ENCODE measurements around the gene RDX.

The RDX gene

DNA sequence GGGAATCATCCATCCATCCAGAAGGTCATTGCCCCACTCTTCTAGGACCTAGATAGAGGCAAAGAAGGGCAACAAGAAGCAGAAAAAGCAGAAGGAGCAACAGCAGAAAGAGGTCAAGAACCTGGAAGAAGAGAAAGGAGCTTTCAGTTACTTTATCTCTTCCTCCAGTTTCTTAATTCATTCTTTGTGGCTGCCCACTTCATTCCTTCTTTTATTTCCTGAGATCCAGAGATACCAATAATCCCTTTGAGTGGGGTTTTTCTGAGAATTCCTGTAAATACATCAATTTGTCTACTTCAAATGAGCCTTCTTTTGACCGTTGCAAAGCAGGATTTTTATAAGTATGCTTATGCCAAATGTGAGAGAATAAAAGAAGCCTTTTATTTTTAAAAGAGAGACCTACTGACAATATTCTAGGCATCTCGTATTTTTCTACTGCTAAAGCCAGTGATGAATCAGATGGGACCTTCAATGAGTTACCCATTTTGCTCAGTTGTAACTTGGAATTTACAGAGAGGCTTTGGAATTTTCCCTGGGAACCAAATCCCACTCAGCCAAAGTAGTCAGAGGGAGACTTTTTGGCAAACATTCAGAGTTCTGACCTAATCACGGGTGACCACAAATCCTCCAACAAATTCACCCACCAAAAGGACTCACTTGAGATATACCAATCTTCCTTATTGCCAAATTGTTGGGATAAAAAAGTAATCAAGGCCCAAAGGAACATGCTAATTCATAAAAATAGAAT lies 148.3 kb downstream of the RDX start:
- Histone ChIP-seq H3K9me3 (ENCODE audit: control insufficient read depth, low read length) (no peaks in the 10 kb centered on the region), H3K4me3 (ENCODE audit: insufficient read depth, low read depth, low read length) (no peak overlapping the region), H3K27me3 (ENCODE audit: control insufficient read depth, insufficient read depth, low read length, poor library complexity, severe bottlenecking) (no peaks in the 10 kb centered on the region), H3K4me1 (ENCODE audit: control insufficient read depth, insufficient read depth, low read length) (no peaks in the 10 kb centered on the region), H3K27ac (ENCODE audit: insufficient read depth, low read depth, low read length, poor library complexity, severe bottlenecking) (no peak overlapping the region), H3K36me3 (ENCODE audit: control insufficient read depth, insufficient read depth, low read length) (no peaks in the 10 kb centered on the region)
- 86 to 98% methylated on average over 2 to 3 of the region's 3 CpGs for WGBS, 2 experiments

DNA sequence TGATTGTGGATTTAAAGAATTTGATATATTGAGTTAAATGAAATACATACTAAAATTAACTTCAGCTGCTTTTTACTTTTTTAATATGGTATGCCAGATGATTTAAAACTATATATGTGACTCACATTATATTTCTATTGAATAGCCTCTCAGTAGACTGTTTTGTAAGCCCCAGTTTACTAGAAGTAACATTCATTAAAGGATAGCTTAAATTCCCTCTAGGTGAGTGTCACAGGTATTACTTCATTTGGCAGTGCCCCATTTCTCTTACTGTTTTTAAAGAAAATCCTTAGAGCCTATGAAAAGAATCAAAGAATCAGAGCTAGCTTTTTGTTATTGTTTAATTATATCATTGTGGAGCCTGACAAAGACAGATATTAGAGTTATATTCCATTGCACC lies 154.6 kb downstream of the RDX start:
- no peaks in the 10 kb centered on the region for H3K27me3 ChIP-seq (ENCODE audit: control insufficient read depth, insufficient read depth, low read length, poor library complexity, severe bottlenecking)
- H3K36me3 ChIP-seq (ENCODE audit: control insufficient read depth, insufficient read depth, low read length), result peaks cover 7% of the 10 kb centered on the region
- H3K9me3 ChIP-seq (ENCODE audit: control insufficient read depth, low read length), result no peaks in the 10 kb centered on the region
- no peak overlapping the region for H3K4me3 ChIP-seq (ENCODE audit: insufficient read depth, low read depth, low read length)
- no peaks in the 10 kb centered on the region for H3K4me1 ChIP-seq (ENCODE audit: control insufficient read depth, insufficient read depth, low read length)
- H3K27ac ChIP-seq (ENCODE audit: insufficient read depth, low read depth, low read length, poor library complexity, severe bottlenecking), result no peak overlapping the region

DNA sequence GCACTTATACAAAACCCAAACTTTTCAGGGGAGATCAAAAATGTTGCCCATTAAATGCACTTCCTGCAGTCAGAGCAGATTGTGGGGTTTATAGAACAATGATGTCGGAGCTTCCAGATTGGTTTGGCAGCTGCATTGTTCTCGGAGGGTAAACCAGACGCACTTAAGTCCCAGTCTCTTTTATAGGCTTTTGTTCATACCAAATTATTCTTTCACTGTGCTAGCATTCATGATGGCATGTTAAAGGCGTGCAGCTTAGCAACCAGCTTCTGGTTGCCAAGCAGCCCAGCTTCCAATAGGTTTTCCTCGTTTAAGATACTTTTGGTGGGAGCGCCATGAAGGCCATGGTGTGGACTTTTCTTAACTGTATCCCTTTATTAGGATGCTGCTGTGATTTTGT lies 162.3 kb downstream of the RDX start:
- Histone ChIP-seq H3K27me3 (ENCODE audit: control insufficient read depth, insufficient read depth, low read length, poor library complexity, severe bottlenecking) (peaks cover 15% of the 10 kb centered on the region), H3K9me3 (ENCODE audit: control insufficient read depth, low read length) (no peaks in the 10 kb centered on the region), H3K4me1 (ENCODE audit: control insufficient read depth, insufficient read depth, low read length) (peaks cover 25% of the 10 kb centered on the region), H3K4me3 (ENCODE audit: insufficient read depth, low read depth, low read length) (no peak overlapping the region), H3K27ac (ENCODE audit: insufficient read depth, low read depth, low read length, poor library complexity, severe bottlenecking) (peak overlapping the region; percentile 47), H3K36me3 (ENCODE audit: control insufficient read depth, insufficient read depth, low read length) (peaks cover 8% of the 10 kb centered on the region)
- WGBS, 2 experiments, result 54 to 59% methylated on average over 6 of the region's 6 CpGs

GRCh38 chr11:110133160-110133559 lies 163.3 kb downstream of the RDX start:
- Histone ChIP-seq H3K27ac (ENCODE audit: insufficient read depth, low read depth, low read length, poor library complexity, severe bottlenecking) (peak overlapping the region; percentile 8), H3K27me3 (ENCODE audit: control insufficient read depth, insufficient read depth, low read length, poor library complexity, severe bottlenecking) (peaks cover 16% of the 10 kb centered on the region), H3K4me1 (ENCODE audit: control insufficient read depth, insufficient read depth, low read length) (peaks cover 33% of the 10 kb centered on the region), H3K9me3 (ENCODE audit: control insufficient read depth, low read length) (no peaks in the 10 kb centered on the region), H3K36me3 (ENCODE audit: control insufficient read depth, insufficient read depth, low read length) (peaks cover 8% of the 10 kb centered on the region), H3K4me3 (ENCODE audit: insufficient read depth, low read depth, low read length) (peak overlapping the region; percentile 40)
- 73 to 93% methylated on average over 2 of the region's 2 CpGs for WGBS, 2 experiments

- Histone ChIP-seq H3K4me1 (ENCODE audit: control insufficient read depth, insufficient read depth, low read length) (peaks cover 40% of the 10 kb centered on the region), H3K27me3 (ENCODE audit: control insufficient read depth, insufficient read depth, low read length, poor library complexity, severe bottlenecking) (peaks cover 18% of the 10 kb centered on the region), H3K27ac (ENCODE audit: insufficient read depth, low read depth, low read length, poor library complexity, severe bottlenecking) (peak overlapping the region; percentile 83), H3K36me3 (ENCODE audit: control insufficient read depth, insufficient read depth, low read length) (no peaks in the 10 kb centered on the region), H3K9me3 (ENCODE audit: control insufficient read depth, low read length) (no peaks in the 10 kb centered on the region), H3K4me3 (ENCODE audit: insufficient read depth, low read depth, low read length) (peak overlapping the region; percentile 40)
- 61 to 64% methylated on average over 6 of the region's 6 CpGs for WGBS, 2 experiments
Observed at GRCh38 chr11:110131386-110132123, 164.9 kb downstream of the RDX start.

DNA sequence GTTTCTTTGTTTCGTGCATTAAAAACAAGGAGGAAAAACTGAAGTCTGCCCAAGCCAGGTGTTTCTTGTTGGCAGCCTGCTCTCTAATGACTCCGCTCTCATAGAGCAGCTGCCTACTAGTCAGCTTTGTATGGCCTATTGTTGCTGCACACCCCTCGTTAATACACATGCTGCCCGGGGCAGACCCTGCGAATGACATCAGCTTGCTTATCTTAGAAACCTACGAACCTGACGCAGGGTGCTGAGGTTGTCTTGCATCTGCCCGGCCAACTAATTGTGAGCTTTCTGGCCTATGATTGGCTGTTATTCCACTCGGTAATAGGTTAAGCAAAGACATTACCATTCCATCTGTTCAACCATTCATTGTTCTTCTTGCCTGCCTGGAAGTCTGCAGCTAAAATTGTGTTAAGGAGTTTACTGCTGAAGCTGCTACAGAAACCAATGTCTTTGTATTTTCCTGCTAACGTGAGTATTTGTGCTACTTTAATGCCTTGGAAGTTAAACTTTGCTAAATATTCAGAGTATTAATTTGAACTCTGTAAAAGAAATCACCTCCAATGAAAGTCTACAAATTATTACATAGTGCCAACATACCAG lies 165.7 kb downstream of the RDX start:
- Histone ChIP-seq H3K36me3 (ENCODE audit: control insufficient read depth, insufficient read depth, low read length) (no peaks in the 10 kb centered on the region), H3K9me3 (ENCODE audit: control insufficient read depth, low read length) (no peaks in the 10 kb centered on the region), H3K27ac (ENCODE audit: insufficient read depth, low read depth, low read length, poor library complexity, severe bottlenecking) (peak overlapping the region; percentile 83), H3K4me1 (ENCODE audit: control insufficient read depth, insufficient read depth, low read length) (peaks cover 40% of the 10 kb centered on the region), H3K4me3 (ENCODE audit: insufficient read depth, low read depth, low read length) (peak overlapping the region; percentile 40), H3K27me3 (ENCODE audit: control insufficient read depth, insufficient read depth, low read length, poor library complexity, severe bottlenecking) (peaks cover 24% of the 10 kb centered on the region)
- WGBS, 2 experiments, result 24 to 31% methylated on average over 9 to 10 of the region's 10 CpGs

DNA sequence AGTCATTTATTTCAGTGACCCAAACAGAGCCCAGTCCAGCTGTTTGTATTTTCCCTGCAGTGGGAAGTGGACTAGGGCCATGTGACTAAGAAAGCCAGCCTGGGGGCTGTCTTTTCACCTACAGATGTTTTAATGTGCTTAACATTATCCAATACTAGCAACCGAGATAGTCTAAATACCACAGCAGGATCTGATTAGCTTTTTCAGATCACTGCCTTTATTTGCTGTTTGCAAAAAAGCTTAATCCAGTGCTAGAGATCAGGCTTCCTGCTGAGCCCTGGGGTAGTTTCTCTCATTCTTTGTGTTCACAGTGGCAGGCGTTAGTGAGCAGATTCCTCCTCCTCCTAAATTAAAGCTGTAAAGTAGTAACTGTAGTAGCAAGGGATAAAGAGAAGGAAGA lies 168.3 kb downstream of the RDX start:
- Histone ChIP-seq H3K4me3 (ENCODE audit: insufficient read depth, low read depth, low read length) (no peak overlapping the region), H3K9me3 (ENCODE audit: control insufficient read depth, low read length) (no peaks in the 10 kb centered on the region), H3K27me3 (ENCODE audit: control insufficient read depth, insufficient read depth, low read length, poor library complexity, severe bottlenecking) (peaks cover 39% of the 10 kb centered on the region), H3K36me3 (ENCODE audit: control insufficient read depth, insufficient read depth, low read length) (no peaks in the 10 kb centered on the region), H3K27ac (ENCODE audit: insufficient read depth, low read depth, low read length, poor library complexity, severe bottlenecking) (peak overlapping the region; percentile 76), H3K4me1 (ENCODE audit: control insufficient read depth, insufficient read depth, low read length) (peaks cover 40% of the 10 kb centered on the region)
- WGBS, 2 experiments, result 0% methylated on average over 1 to 2 of the region's 2 CpGs

GRCh38 chr11:110126936-110127335 lies 169.5 kb downstream of the RDX start:
- H3K27me3 ChIP-seq (ENCODE audit: control insufficient read depth, insufficient read depth, low read length, poor library complexity, severe bottlenecking), result peaks cover 39% of the 10 kb centered on the region
- H3K36me3 ChIP-seq (ENCODE audit: control insufficient read depth, insufficient read depth, low read length), result no peaks in the 10 kb centered on the region
- no peak overlapping the region for H3K4me3 ChIP-seq (ENCODE audit: insufficient read depth, low read depth, low read length)
- WGBS, 2 experiments, result 97% methylated on average over 4 of the region's 4 CpGs
- no peaks in the 10 kb centered on the region for H3K9me3 ChIP-seq (ENCODE audit: control insufficient read depth, low read length)
- peaks cover 38% of the 10 kb centered on the region for H3K4me1 ChIP-seq (ENCODE audit: control insufficient read depth, insufficient read depth, low read length)
- no peak overlapping the region for H3K27ac ChIP-seq (ENCODE audit: insufficient read depth, low read depth, low read length, poor library complexity, severe bottlenecking)

DNA sequence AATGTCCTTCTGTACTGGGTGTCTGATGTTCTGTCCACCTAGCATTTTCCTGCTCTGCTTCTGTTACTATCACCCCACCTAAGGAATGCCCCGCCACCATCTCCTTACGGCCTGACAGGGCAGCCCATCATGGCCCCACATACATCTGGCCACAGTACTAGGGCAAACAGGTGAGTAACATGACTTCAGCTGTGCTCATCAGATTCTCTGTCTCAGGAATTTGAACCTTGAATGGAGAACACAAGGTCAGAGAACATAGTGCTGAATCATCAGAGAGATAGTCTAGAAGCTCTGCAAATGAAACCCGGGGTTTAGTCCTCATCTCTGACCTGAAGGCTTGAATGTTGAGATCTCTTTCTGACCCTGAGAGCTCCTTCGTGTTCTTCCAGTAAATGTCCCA lies 170.8 kb downstream of the RDX start:
- Histone ChIP-seq H3K36me3 (ENCODE audit: control insufficient read depth, insufficient read depth, low read length) (no peaks in the 10 kb centered on the region), H3K4me1 (ENCODE audit: control insufficient read depth, insufficient read depth, low read length) (peaks cover 25% of the 10 kb centered on the region), H3K27ac (ENCODE audit: insufficient read depth, low read depth, low read length, poor library complexity, severe bottlenecking) (no peak overlapping the region), H3K27me3 (ENCODE audit: control insufficient read depth, insufficient read depth, low read length, poor library complexity, severe bottlenecking) (peaks cover 35% of the 10 kb centered on the region), H3K4me3 (ENCODE audit: insufficient read depth, low read depth, low read length) (no peak overlapping the region), H3K9me3 (ENCODE audit: control insufficient read depth, low read length) (no peaks in the 10 kb centered on the region)
- 94% methylated on average over 4 of the region's 4 CpGs for WGBS, 2 experiments

Data from ectodermal cell (in vitro differentiated cells).